Retinal pigment epithelial cell (primary cell): ENCODE measurements around the gene KLF11.

ENCODE experiments used
- DNase-seq: peaks from one replicate; pipeline ENCODE4 v3.0.0-alpha.2; 2010; ENCODE audit warnings: low read depth
- H3K4me3 ChIP-seq: 2 replicates; pipeline ENCODE4 v1.5.1; 2011; ENCODE audit warnings: mild to moderate bottlenecking, low read length, control low read depth, moderate library complexity
- TF ChIP-seq, protein P1 (sequence below): conservative IDR thresholded peaks from 2 replicates; pipeline ENCODE4 v1.5.1; 2011; ENCODE audit warnings: low read depth, low read length, control low read depth, inconsistent platforms

KLF11 gene

GRCh38 chr2:10022445-10022844, 20.9 kb upstream of the KLF11 start:
- no peak for DNase-seq
- no peak overlapping the region for H3K4me3 ChIP-seq
- TF ChIP-seq, protein P1, sequence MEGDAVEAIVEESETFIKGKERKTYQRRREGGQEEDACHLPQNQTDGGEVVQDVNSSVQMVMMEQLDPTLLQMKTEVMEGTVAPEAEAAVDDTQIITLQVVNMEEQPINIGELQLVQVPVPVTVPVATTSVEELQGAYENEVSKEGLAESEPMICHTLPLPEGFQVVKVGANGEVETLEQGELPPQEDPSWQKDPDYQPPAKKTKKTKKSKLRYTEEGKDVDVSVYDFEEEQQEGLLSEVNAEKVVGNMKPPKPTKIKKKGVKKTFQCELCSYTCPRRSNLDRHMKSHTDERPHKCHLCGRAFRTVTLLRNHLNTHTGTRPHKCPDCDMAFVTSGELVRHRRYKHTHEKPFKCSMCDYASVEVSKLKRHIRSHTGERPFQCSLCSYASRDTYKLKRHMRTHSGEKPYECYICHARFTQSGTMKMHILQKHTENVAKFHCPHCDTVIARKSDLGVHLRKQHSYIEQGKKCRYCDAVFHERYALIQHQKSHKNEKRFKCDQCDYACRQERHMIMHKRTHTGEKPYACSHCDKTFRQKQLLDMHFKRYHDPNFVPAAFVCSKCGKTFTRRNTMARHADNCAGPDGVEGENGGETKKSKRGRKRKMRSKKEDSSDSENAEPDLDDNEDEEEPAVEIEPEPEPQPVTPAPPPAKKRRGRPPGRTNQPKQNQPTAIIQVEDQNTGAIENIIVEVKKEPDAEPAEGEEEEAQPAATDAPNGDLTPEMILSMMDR: no peak

DNA sequence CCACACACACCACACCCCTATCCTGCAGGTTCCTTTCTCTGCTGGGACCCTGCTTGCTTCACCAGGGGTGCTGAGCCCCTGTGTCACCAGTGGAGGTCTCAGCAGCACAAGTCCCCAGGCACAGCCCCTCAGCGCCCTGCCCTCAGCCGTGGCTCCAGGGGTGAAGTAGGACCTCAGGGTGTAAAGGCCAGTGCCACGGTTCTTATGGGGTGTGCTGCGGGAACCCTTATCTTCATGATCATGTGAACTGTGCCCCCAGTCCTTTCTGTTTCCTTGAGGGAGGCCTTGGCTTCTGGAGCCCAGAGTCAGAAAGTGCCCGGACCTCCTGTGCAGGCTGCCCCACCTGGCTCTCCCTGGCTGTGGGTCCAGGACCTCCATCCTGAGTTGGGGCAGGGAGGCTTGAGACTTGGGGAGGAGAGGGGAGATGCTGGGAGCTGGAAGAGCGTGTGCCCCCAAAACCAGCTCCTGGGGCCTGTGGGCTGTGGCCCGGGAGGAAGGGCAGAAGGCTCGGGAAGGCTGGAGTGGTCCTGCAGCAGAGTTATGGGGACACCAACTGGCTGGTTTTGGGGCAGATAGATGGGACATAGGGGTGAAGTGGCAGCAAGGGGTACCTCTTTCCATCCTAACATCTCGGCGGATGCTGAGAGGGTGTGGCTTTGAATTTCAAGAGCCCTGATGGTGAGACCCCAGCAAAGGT, 20.2 kb upstream of the KLF11 start:
- DNase-seq: no peak
- H3K4me3 ChIP-seq: no peak overlapping the region
- TF ChIP-seq, protein P1: no peak

GRCh38 chr2:10026940-10027569, 16.3 kb upstream of the KLF11 start:
- TF ChIP-seq, protein P1: no peak
- DNase-seq: no peak
- H3K4me3 ChIP-seq: no peak overlapping the region

DNA sequence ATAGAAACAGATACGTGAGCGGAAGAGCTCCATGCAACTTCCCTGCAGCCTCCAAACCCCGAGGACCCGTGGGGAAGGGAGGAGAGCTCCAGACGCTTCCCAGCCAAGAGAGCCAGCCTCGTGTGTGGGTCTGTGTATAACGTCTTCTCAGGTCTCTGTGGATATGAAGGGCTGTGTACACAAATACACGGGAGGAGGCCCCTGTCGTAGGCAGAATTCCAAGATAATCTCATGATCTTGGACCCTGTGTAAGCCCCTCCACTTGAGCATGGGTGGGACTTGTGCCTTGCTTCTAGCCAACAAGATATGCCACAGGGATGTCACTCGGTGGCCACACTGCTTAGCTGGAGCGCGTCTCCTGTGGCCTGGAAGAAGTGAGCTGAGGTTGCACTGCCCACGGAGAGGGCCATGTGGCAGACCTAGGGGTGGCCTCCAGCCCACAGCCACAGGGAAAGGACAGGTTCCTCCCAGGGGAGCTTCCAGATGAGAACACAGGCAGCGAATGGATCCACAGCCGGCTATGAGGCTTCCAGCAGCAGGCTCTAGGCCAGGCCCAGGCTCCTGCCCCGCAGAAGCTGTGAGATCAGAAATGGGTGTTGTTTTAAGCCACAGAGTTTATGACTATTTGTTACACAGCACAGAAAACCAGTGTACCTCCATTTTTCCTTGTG, 15.6 kb upstream of the KLF11 start:
- no peak overlapping the region for H3K4me3 ChIP-seq
- DNase-seq: no peak
- TF ChIP-seq, protein P1: no peak

DNA sequence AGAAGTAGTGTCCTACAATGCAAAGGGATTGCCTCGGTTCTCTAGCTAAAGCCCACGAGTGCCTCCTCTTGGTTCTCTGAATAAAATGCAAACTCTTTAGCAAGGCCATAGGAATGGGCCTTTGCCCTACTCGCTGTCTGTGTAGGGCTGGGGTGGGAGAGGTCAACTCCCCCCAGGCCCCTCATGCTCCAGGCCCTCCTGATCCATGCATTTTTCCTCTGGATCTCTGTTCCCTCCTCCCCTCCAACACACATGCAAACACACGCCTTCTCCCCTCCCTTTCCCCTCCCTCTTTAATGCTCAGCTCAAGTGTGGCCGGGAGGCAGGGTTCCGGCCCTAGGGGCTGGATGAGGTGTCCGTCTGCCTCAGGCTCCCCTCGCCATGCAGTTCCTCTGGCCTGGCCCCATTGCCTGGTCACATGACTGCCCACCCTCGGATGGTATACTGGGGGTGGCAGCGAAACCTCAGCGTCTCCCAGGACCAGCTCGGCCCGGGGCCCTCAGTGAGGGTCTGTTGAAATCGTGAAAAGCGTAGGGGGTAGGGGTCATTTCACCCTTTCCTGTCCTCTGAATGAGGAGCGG, 14.9 kb upstream of the KLF11 start:
- TF ChIP-seq, protein P1: no peak
- H3K4me3 ChIP-seq: no peak overlapping the region
- no peak for DNase-seq

DNA sequence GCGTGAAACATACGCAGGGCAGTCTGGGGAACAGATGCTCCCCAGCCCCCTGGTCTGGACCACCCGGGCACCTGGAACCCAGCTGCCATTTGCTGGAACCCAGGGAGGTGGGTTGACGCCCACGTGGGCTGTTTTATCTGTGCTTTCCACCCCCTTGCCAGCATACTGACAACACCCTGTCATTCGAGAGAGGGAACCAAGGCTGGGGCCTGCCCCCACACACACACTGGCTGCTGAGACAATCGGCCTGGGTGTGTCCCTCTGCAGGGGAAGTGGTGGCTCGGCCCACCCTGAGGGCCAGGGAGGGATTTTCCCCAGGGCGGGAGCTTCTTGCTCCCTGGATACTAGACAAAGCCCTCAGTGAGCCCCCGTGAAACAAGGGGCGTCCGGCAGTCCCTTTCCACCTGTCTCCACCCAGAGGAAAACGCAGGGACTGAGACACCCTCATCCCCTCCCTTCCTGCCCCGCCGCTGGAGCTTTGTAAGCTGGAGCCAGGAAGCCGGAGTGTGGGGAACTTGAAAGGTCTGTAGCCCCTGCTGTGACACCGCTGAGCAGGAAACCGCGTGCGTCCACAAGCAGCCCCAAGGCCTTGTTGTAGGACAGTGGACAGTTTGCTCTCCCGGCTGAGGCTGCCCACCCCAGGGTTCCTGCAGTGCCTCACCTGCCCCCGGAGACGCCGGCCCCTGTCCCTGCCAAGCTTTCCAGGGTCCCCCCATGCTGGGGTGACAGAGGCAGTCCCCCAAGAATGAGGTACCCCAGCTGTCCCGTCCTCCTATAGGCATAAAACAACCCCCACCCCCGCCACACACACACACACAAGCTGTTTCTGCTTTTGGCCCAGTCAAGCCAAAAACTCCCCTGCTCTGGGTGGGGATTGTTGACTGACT, 14.1 kb upstream of the KLF11 start:
- H3K4me3 ChIP-seq: no peak overlapping the region
- no peak for DNase-seq
- TF ChIP-seq, protein P1: no peak
